SK-N-MC (cell line): ENCODE data around the gene ELN.

Experiments used
- DNase-seq: peaks from one replicate; pipeline ENCODE4 v3.0.0-alpha.2; 2011; ENCODE audit warnings: low read depth, low spot score
- H3K27ac ChIP-seq: fragments of 200-600 bp; sonication (generic); 2 replicates; pipeline ENCODE4 v1.5.1; 2016; ENCODE audit warnings: mixed run types
- H3K36me3 ChIP-seq: fragments of 200-600 bp; sonication (generic); 2 replicates; pipeline ENCODE4 v1.6.1; 2017; ENCODE audit warnings: antibody characterized with exemption, low read length, mixed read lengths; ENCODE audit not compliant: insufficient read depth
- H3K4me3 ChIP-seq: fragments of 200-600 bp; sonication (generic); 2 replicates; pipeline ENCODE4 v1.5.1; 2016
- H3K9ac ChIP-seq: fragments of 200-600 bp; sonication (generic); 2 replicates; pipeline ENCODE4 v1.8.0; 2017; ENCODE audit warnings: mixed run types, mixed read lengths; ENCODE audit not compliant: insufficient read length
- H3K9me3 ChIP-seq: fragments of 200-600 bp; sonication (generic); 2 replicates; pipeline ENCODE4 v1.6.1; 2017; ENCODE audit warnings: low read depth, mild to moderate bottlenecking, antibody characterized with exemption, low read length, moderate library complexity, mixed read lengths
- EZH2 ChIP-seq: fragments of 200-600 bp; sonication (generic); IDR thresholded peaks from one replicate; pipeline ENCODE4 v1.6.1; 2017; ENCODE audit warnings: antibody characterized with exemption
- FOXP2 ChIP-seq: optimal IDR thresholded peaks from 2 replicates; pipeline ENCODE3; 2011; ENCODE audit warnings: mild to moderate bottlenecking, moderate library complexity; ENCODE audit not compliant: insufficient read depth; ENCODE audit errors: extremely low read length, control extremely low read depth
- POLR2AphosphoS5 ChIP-seq: IDR thresholded peaks from 2 replicates; pipeline ENCODE4 v1.6.1; 2012; ENCODE audit warnings: mild to moderate bottlenecking, low read depth, low read length, borderline replicate concordance

Gene ELN

GRCh38 chr7:73986158-73986631 is 41.8 kb upstream of the ELN start:
- no peak for DNase-seq
- H3K27ac ChIP-seq = no peak overlapping the region
- no peaks in the 10 kb centered on the region for H3K9me3 ChIP-seq
- no peaks in the 10 kb centered on the region for H3K36me3 ChIP-seq
- TF ChIP-seq FOXP2 (no peak), EZH2 (no peak), POLR2AphosphoS5 (no peak)
- H3K9ac ChIP-seq = no peak overlapping the region
- no peak overlapping the region for H3K4me3 ChIP-seq

- TF ChIP-seq FOXP2 (no peak), POLR2AphosphoS5 (no peak), EZH2 (no peak)
- Histone ChIP-seq H3K9me3 (no peaks in the 10 kb centered on the region), H3K4me3 (no peak overlapping the region), H3K27ac (no peak overlapping the region), H3K36me3 (no peaks in the 10 kb centered on the region), H3K9ac (no peak overlapping the region)
- DNase-seq = no peak
Observed at GRCh38 chr7:73987298-73987697, 40.7 kb upstream of the ELN start.

- no peak overlapping the region for H3K9ac ChIP-seq
- H3K36me3 ChIP-seq = no peaks in the 10 kb centered on the region
- H3K27ac ChIP-seq = no peak overlapping the region
- no peak for DNase-seq
- no peaks in the 10 kb centered on the region for H3K9me3 ChIP-seq
- H3K4me3 ChIP-seq = no peak overlapping the region
- TF ChIP-seq FOXP2 (no peak), EZH2 (no peak), POLR2AphosphoS5 (no peak)
Observed at GRCh38 chr7:73988197-73988596, 39.8 kb upstream of the ELN start.

- no peaks in the 10 kb centered on the region for H3K36me3 ChIP-seq
- TF ChIP-seq POLR2AphosphoS5 (no peak), EZH2 (no peak), FOXP2 (no peak)
- no peak overlapping the region for H3K27ac ChIP-seq
- no peaks in the 10 kb centered on the region for H3K9me3 ChIP-seq
- no peak for DNase-seq
- H3K4me3 ChIP-seq = no peak overlapping the region
- no peak overlapping the region for H3K9ac ChIP-seq
Observed at GRCh38 chr7:73991522-73992100, 36.4 kb upstream of the ELN start.

- H3K4me3 ChIP-seq = no peak overlapping the region
- H3K9me3 ChIP-seq = no peaks in the 10 kb centered on the region
- H3K36me3 ChIP-seq = no peaks in the 10 kb centered on the region
- TF ChIP-seq POLR2AphosphoS5 (no peak), FOXP2 (no peak), EZH2 (no peak)
- DNase-seq = no peak
- no peak overlapping the region for H3K9ac ChIP-seq
- H3K27ac ChIP-seq = no peak overlapping the region
Observed at GRCh38 chr7:73992101-73992562, 35.8 kb upstream of the ELN start.

GRCh38 chr7:73994023-73994422 is 34.0 kb upstream of the ELN start:
- H3K4me3 ChIP-seq = no peak overlapping the region
- no peak overlapping the region for H3K27ac ChIP-seq
- H3K9me3 ChIP-seq = no peaks in the 10 kb centered on the region
- no peak for TF ChIP-seq FOXP2
- TF ChIP-seq POLR2AphosphoS5 = no peak
- no peak for TF ChIP-seq EZH2
- DNase-seq = no peak
- no peak overlapping the region for H3K9ac ChIP-seq
- no peaks in the 10 kb centered on the region for H3K36me3 ChIP-seq

- Histone ChIP-seq H3K9ac (no peak overlapping the region), H3K4me3 (no peak overlapping the region), H3K36me3 (no peaks in the 10 kb centered on the region), H3K9me3 (no peaks in the 10 kb centered on the region), H3K27ac (no peak overlapping the region)
- no peak for TF ChIP-seq FOXP2
- DNase-seq = no peak
Observed at GRCh38 chr7:73994761-73995160, 33.2 kb upstream of the ELN start.

- TF ChIP-seq FOXP2 (no peak), POLR2AphosphoS5 (no peak), EZH2 (no peak)
- Histone ChIP-seq H3K36me3 (no peaks in the 10 kb centered on the region), H3K27ac (no peak overlapping the region), H3K9me3 (no peaks in the 10 kb centered on the region), H3K4me3 (no peak overlapping the region), H3K9ac (no peak overlapping the region)
- no peak for DNase-seq
Observed at GRCh38 chr7:73995330-73995729, 32.6 kb upstream of the ELN start.
